OCI-LY3 (cell line): ENCODE results near the gene B4GALT2.
A peak's percentile ranks its signal among the peaks of the same experiment; 100 is the strongest.

Experiments used
- H2AFZ ChIP-seq: fragments of 200-600, 300-600 bp; shearing (Covaris generic); 2 replicates; pipeline ENCODE4 v1.6.0; 2014; ENCODE audit warnings: antibody characterized with exemption, low read depth, low read length
- H3K27ac ChIP-seq: fragments of 200-600, 300-600 bp; sonication (generic); 2 replicates; pipeline ENCODE4 v1.5.1; 2014; ENCODE audit warnings: mild to moderate bottlenecking, low read length, moderate library complexity, mixed read lengths
- H3K27me3 ChIP-seq: fragments of 200-600, 300-600 bp; sonication (generic); 2 replicates; pipeline ENCODE4 v1.6.1; 2014; ENCODE audit warnings: low read depth, low read length, mixed read lengths
- H3K36me3 ChIP-seq: fragments of 200-600, 300-600 bp; sonication (generic); replicated peaks from 2 replicates; pipeline ENCODE3; 2014; ENCODE audit warnings: low read depth, low read length, mixed read lengths
- H3K4me1 ChIP-seq: fragments of 300-600, 200-600 bp; sonication (generic); 2 replicates; pipeline ENCODE4 v1.6.1; 2014; ENCODE audit warnings: low read length, mixed read lengths
- H3K4me2 ChIP-seq: fragments of 200-600, 300-600 bp; sonication (generic); 2 replicates; pipeline ENCODE4 v1.6.1; 2014; ENCODE audit warnings: low read length, mixed read lengths
- H3K4me3 ChIP-seq: fragments of 300-600, 200-600 bp; sonication (generic); 2 replicates; pipeline ENCODE4 v1.5.1; 2014; ENCODE audit warnings: antibody characterized with exemption, mild to moderate bottlenecking, low read length, moderate library complexity
- H3K79me2 ChIP-seq: fragments of 300-600, 200-600 bp; shearing (Covaris generic); 2 replicates; pipeline ENCODE4 v1.6.1; 2014; ENCODE audit warnings: mild to moderate bottlenecking, low read length, mixed read lengths
- H3K9ac ChIP-seq: fragments of 300-600, 200-600 bp; shearing (Covaris generic); 2 replicates; pipeline ENCODE4 v1.6.0; 2014; ENCODE audit warnings: mild to moderate bottlenecking, low read length, moderate library complexity
- H3K9me3 ChIP-seq: fragments of 200-600, 300-600 bp; shearing (Covaris generic); 2 replicates; pipeline ENCODE4 v1.6.1; 2014; ENCODE audit warnings: low read length, mixed read lengths; ENCODE audit not compliant: insufficient read depth
- H4K20me1 ChIP-seq: fragments of 200-600, 300-600 bp; sonication (generic); 2 replicates; pipeline ENCODE4 v1.6.1; 2016; ENCODE audit warnings: low read length, mixed read lengths; ENCODE audit not compliant: insufficient read depth
- EZH2phosphoT487 ChIP-seq: fragments of 200-600 bp; shearing (Covaris generic); IDR thresholded peaks from 2 replicates; pipeline ENCODE4 v1.6.1; 2018; ENCODE audit warnings: antibody characterized with exemption, mixed run types, low read depth
- TF ChIP-seq, protein P1 (sequence below): fragments of 200-600, 300-600 bp; sonication (generic); IDR thresholded peaks from 2 replicates; pipeline ENCODE4 v1.5.1; 2014; ENCODE audit warnings: antibody characterized with exemption, low read length, low read depth

Gene B4GALT2

DNA sequence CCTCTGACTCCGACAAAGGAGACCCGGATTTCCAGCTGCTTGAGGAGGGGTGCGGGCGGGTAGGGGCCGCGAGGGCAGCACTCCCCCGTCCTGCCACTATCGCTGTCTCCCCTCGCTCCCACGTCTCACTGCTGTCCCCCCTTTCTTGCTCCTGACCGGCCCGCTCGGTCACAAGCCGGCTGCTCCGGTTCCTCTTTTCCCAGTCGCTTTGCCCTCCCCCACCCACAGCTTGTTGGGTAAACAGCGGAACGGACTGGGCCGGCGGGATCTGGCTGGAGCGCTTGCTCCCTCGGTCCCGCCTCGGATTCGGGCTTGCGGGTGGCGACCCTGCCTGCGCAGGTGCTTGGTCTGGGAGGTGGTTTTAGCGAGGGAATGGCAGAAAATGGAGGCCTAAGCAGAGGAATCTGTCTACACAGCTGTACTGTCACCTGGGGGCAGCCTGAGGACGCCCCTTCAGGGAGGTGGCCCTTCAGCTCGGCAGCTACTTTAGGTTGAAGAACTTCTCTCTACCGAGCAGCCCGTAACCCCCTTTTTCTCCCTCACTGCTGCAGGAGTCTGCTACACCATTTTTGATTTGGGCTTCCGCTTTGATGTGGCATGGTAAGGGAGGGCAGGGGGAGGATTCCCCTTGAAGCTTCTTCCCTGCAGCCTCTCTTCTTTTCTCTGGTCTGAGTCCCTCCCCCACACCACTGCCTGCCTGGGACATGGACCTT lies 3.6 kb upstream of the B4GALT2 start:
- Histone ChIP-seq H3K4me1 (peaks cover 33% of the 10 kb centered on the region), H3K9me3 (no peaks in the 10 kb centered on the region), H4K20me1 (peaks cover 4% of the 10 kb centered on the region; the same call in 1 of the 2 replicates), H3K27me3 (no peaks in the 10 kb centered on the region), H3K4me3 (peak overlapping the region; percentile 87), H3K27ac (peak overlapping the region; percentile 66), H3K4me2 (peak overlapping the region; percentile 97), H3K9ac (peak overlapping the region; percentile 89), H3K36me3 (peaks cover 20% of the 10 kb centered on the region), H3K79me2 (peaks cover 67% of the 10 kb centered on the region), H2AFZ (no peak overlapping the region)
- TF ChIP-seq, protein P1, sequence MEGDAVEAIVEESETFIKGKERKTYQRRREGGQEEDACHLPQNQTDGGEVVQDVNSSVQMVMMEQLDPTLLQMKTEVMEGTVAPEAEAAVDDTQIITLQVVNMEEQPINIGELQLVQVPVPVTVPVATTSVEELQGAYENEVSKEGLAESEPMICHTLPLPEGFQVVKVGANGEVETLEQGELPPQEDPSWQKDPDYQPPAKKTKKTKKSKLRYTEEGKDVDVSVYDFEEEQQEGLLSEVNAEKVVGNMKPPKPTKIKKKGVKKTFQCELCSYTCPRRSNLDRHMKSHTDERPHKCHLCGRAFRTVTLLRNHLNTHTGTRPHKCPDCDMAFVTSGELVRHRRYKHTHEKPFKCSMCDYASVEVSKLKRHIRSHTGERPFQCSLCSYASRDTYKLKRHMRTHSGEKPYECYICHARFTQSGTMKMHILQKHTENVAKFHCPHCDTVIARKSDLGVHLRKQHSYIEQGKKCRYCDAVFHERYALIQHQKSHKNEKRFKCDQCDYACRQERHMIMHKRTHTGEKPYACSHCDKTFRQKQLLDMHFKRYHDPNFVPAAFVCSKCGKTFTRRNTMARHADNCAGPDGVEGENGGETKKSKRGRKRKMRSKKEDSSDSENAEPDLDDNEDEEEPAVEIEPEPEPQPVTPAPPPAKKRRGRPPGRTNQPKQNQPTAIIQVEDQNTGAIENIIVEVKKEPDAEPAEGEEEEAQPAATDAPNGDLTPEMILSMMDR: no peak
- no peak for TF ChIP-seq EZH2phosphoT487

DNA sequence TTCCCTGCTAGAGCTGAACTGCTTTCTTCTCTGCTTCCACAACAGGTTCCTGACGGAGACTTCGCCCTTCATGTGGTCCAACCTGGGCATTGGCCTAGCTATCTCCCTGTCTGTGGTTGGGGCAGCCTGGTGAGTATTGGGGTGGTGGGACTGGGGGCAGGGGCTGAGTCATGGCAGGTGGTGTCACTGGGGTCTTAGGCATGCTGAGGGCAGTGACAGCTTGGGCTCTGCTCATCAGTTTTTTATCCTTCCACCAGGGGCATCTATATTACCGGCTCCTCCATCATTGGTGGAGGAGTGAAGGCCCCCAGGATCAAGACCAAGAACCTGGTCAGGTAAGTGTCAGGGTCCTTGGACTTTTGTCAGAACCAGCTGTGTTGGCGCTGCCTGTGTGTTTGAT lies 3.0 kb upstream of the B4GALT2 start:
- Histone ChIP-seq H4K20me1 (peaks cover 4% of the 10 kb centered on the region; the same call in 1 of the 2 replicates), H3K27ac (peak overlapping the region; percentile 66), H3K9ac (peak overlapping the region; percentile 89), H3K4me2 (peak overlapping the region; percentile 97), H3K79me2 (peaks cover 67% of the 10 kb centered on the region), H3K36me3 (peaks cover 20% of the 10 kb centered on the region), H3K9me3 (no peaks in the 10 kb centered on the region), H3K27me3 (no peaks in the 10 kb centered on the region), H2AFZ (no peak overlapping the region), H3K4me1 (peaks cover 31% of the 10 kb centered on the region), H3K4me3 (peak overlapping the region; percentile 87)
- no peak for TF ChIP-seq EZH2phosphoT487
- TF ChIP-seq, protein P1: no peak

DNA sequence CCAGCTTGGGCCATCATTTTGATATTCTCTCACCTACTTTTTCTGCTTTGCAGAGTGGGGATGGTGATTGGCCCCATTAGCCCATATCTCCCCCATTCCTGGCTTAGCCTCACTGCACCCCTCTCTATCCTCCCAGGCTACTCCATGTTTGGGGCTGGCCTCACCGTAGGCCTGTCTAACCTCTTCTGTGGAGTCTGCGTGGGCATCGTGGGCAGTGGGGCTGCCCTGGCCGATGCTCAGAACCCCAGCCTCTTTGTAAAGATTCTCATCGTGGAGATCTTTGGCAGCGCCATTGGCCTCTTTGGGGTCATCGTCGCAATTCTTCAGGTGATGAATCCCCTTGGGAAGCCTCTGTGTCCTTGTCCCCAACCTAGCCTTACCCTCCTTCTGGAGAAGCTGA lies 2.1 kb upstream of the B4GALT2 start:
- peaks cover 20% of the 10 kb centered on the region for H3K36me3 ChIP-seq
- H3K27me3 ChIP-seq: no peaks in the 10 kb centered on the region
- H4K20me1 ChIP-seq: peaks cover 4% of the 10 kb centered on the region; the same call in 1 of the 2 replicates
- H3K9ac ChIP-seq: no peak overlapping the region
- H3K4me1 ChIP-seq: peaks cover 31% of the 10 kb centered on the region
- TF ChIP-seq, protein P1: no peak
- TF ChIP-seq EZH2phosphoT487: no peak
- H3K79me2 ChIP-seq: peaks cover 70% of the 10 kb centered on the region
- no peak overlapping the region for H2AFZ ChIP-seq
- no peak overlapping the region for H3K4me3 ChIP-seq
- H3K9me3 ChIP-seq: no peaks in the 10 kb centered on the region
- H3K4me2 ChIP-seq: no peak overlapping the region
- no peak overlapping the region for H3K27ac ChIP-seq

DNA sequence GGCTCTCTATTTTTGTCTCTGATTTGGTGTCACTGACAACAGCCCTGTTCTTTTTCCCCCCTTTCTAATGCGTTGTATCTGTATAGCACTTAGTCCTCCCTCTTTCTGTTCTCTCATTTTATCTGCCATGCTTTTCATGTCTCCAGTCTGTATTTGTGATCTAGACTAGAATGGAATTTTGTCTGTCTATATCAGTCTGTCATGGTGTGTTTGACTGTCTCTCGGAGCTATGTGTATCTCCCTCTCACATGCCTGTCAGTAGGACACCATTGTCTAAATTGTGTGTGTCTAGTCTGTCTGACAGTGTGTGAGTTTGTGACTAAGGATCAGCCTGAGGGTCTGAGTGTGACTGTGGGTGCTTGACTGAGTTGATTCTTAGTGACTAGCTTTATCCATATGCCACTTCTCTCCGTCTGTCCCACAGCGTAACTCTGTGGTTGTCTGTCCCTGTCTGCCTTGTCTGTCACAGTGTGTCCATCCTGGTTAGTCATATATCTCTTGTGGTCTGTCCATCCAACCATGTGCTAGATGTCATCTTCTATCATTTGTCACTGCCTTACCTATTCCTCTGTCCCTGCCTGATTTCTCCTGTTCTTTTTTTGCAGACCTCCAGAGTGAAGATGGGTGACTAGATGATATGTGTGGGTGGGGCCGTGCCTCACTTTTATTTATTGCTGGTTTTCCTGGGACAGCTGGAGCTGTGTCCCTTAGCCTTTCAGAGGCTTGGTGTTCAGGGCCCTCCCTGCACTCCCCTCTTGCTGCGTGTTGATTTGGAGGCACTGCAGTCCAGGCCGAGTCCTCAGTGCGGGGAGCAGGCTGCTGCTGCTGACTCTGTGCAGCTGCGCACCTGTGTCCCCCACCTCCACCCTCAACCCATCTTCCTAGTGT lies 1.4 kb upstream of the B4GALT2 start:
- no peak overlapping the region for H3K27ac ChIP-seq
- H3K4me3 ChIP-seq: peak overlapping the region; percentile 81; the same call in 1 of the 2 replicates
- TF ChIP-seq, protein P1: no peak
- no peak for TF ChIP-seq EZH2phosphoT487
- H3K9me3 ChIP-seq: no peaks in the 10 kb centered on the region
- H2AFZ ChIP-seq: no peak overlapping the region
- peaks cover 20% of the 10 kb centered on the region for H3K36me3 ChIP-seq
- H3K4me1 ChIP-seq: peaks cover 31% of the 10 kb centered on the region
- no peak overlapping the region for H3K9ac ChIP-seq
- H3K79me2 ChIP-seq: peaks cover 77% of the 10 kb centered on the region
- H4K20me1 ChIP-seq: peaks cover 4% of the 10 kb centered on the region; the same call in 1 of the 2 replicates
- peak overlapping the region; percentile 80; the same call in 1 of the 2 replicates for H3K4me2 ChIP-seq
- H3K27me3 ChIP-seq: no peaks in the 10 kb centered on the region
